Transverse colon (tissue), 4 donors: ENCODE data around the gene IRS2. TPM values are rescaled to one million over a fixed set of nuclear protein-coding genes. Genes with fewer than 3 reads are reported as not detected.

Source experiments
- DNase-seq: peaks from one replicate; pipeline ENCODE4 v3.0.0-alpha.2; 2019
- H3K27ac ChIP-seq, 4 donors: fragments of 200-600 bp; sonication (generic); 2 replicates each; pipeline ENCODE4 v1.5.1; 2016 to 2018; ENCODE audit warnings: inconsistent platforms in 4 of 4
- H3K27me3 ChIP-seq: fragments of 200-600 bp; sonication (generic); 2 replicates; pipeline ENCODE4 v1.5.1; 2017; ENCODE audit warnings: inconsistent platforms
- H3K36me3 ChIP-seq, 4 donors: fragments of 200-600 bp; sonication (generic); 2 replicates each; pipeline ENCODE4 v1.5.1; 2017 to 2019; ENCODE audit warnings: inconsistent platforms in 4 of 4
- H3K4me1 ChIP-seq, 4 donors: fragments of 200-600 bp; sonication (generic); 2 replicates each; pipeline ENCODE4 v1.5.1; 2017 to 2020; ENCODE audit warnings: inconsistent platforms in 4 of 4
- H3K4me3 ChIP-seq, 4 donors: fragments of 200-600 bp; sonication (generic); 1 replicate in 1 of 4; 2 replicates in 3 of 4; pipeline versions ENCODE4 v1.5.1 to v1.6.1; 2017 to 2019; ENCODE audit warnings: inconsistent platforms in 4 of 4
- H3K9me3 ChIP-seq, 2 donors: fragments of 200-600 bp; sonication (generic); 2 replicates each; pipeline ENCODE4 v1.5.1; 2017 to 2019; ENCODE audit warnings: inconsistent platforms in 2 of 2
- EP300 ChIP-seq: sonication (generic); formaldehyde crosslinking; IDR thresholded peaks from one replicate; pipeline ENCODE4 v1.6.1; 2017; ENCODE audit warnings: antibody characterized with exemption, low read depth
- POLR2A ChIP-seq: fragments of 450-650 bp; IDR thresholded peaks from one replicate; pipeline ENCODE4 v1.6.1; 2016; ENCODE audit warnings: antibody characterized with exemption, mild to moderate bottlenecking, moderate library complexity
- POLR2AphosphoS5 ChIP-seq, 3 donors: sonication (generic); formaldehyde crosslinking; IDR thresholded peaks; one replicate each; pipeline ENCODE4 v1.6.1; 2016; ENCODE audit warnings: antibody characterized with exemption in 3 of 3
- WGBS, 2 donors: methylation state at CpG; one replicate each; pipeline ENCODE4 v1.1.5; 2018; ENCODE audit warnings: low coverage in 1 of 2; 5-methylcytosine and 5-hydroxymethylcytosine counted together
- in situ Hi-C, 4 donors: fragments of 200-750 bp; cut with MboI; loops; one replicate each; pipeline versions ENCODE4 v1.15.0 to v1.15.1; 2017; ENCODE audit warnings: low sequenced_read_pairs in 3 of 4, low pct_ligation_motif_present in 1 of 4, low pct_unique_long_range_greater_than_20kb in 1 of 4
- intact Hi-C: fragments of 100-400 bp; cut with DNase I; formaldehyde crosslinking; loops from one replicate; pipeline ENCODE4 v1.15.1; 2023; ENCODE audit warnings: low total_unique reads
- total RNA-seq, 4 donors: library from RNA; depleted of rRNA; stranded (reverse); fragments of >200 nt; gene quantifications; one replicate each; pipeline ENCODE4 v1.1.0, GENCODE V29; 2016
- TF ChIP-seq, protein P1 (sequence below), 5 experiments: fragments of 200-600 bp in 3 of 5; fragments of 450-650 bp in 2 of 5; sonication (generic) in 3 of 5; IDR thresholded peaks; 1 replicate in 2 of 5; 2 replicates in 3 of 5; pipeline ENCODE4 v1.5.1; 2016 to 2017; ENCODE audit warnings: antibody characterized with exemption in 5 of 5, inconsistent platforms in 3 of 5, mild to moderate bottlenecking in 2 of 5, moderate library complexity in 1 of 5

Gene IRS2, protein sequence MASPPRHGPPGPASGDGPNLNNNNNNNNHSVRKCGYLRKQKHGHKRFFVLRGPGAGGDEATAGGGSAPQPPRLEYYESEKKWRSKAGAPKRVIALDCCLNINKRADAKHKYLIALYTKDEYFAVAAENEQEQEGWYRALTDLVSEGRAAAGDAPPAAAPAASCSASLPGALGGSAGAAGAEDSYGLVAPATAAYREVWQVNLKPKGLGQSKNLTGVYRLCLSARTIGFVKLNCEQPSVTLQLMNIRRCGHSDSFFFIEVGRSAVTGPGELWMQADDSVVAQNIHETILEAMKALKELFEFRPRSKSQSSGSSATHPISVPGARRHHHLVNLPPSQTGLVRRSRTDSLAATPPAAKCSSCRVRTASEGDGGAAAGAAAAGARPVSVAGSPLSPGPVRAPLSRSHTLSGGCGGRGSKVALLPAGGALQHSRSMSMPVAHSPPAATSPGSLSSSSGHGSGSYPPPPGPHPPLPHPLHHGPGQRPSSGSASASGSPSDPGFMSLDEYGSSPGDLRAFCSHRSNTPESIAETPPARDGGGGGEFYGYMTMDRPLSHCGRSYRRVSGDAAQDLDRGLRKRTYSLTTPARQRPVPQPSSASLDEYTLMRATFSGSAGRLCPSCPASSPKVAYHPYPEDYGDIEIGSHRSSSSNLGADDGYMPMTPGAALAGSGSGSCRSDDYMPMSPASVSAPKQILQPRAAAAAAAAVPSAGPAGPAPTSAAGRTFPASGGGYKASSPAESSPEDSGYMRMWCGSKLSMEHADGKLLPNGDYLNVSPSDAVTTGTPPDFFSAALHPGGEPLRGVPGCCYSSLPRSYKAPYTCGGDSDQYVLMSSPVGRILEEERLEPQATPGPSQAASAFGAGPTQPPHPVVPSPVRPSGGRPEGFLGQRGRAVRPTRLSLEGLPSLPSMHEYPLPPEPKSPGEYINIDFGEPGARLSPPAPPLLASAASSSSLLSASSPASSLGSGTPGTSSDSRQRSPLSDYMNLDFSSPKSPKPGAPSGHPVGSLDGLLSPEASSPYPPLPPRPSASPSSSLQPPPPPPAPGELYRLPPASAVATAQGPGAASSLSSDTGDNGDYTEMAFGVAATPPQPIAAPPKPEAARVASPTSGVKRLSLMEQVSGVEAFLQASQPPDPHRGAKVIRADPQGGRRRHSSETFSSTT (N-terminal part only)
- total RNA-seq, result 10 to 100 TPM; 12.5 to 72.6 (median 28.5) TPM

DNA sequence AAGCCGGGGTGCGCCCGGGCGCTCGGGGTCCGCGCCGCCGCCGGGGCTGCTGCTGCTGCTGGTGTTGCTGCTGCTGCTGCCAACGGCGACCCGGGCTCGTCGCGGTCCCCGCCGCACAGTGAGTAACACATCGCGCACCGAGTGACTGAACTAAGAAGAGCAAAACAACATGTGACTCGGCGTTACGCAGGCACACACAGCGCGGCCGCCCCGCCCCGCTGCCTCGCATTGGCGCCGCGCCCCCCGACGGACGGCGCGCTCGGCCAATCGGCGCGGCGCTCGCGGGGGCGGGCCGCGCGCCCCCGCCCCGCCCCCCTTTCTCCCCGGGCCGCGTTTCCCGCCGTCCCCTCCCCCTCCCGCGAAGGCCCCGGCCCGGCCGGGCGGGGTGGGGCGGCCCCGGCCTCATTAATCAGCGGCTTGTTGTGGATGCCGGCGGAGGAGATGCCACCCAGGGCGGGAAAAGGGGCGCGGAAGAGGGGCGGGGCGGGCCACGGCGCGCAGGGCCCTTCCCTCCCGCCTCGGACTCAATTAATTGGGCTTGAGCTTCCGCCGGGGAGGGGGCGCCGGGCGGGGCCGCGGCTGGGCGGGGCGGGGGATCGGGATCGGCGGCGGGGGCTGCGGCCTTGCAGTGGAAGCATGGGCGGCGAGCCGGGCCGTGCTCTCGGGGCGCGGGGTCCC lies at the start of gene IRS2:
Gene IRS2 (minus strand): TSS at position 127 of the 678 bp plus-strand sequence. CDS start 530 bp downstream, outside the sequence.
- Histone ChIP-seq H3K4me3 (peak within 1 kb of the TSS; percentile 60 to 89 (median 77)), H3K27ac (peak within 1 kb of the TSS; percentile 71 to 92 (median 89)), H3K27me3 (peaks cover 25% of the 10 kb centered on the region), H3K36me3 (peaks cover 0 to 19% (median 6%) of the 10 kb centered on the region in 4 donors), H3K9me3 (no peaks in the 10 kb centered on the region), H3K4me1 (peaks cover 0 to 33% (median 24%) of the 10 kb centered on the region in 4 donors)
- intact Hi-C loops (no loop called here), in situ Hi-C loops (loop anchor here in 3 of 4 donors (25.0 kb wide), 3 partner anchors 326 to 824 kb away; no protein-coding TSS in a partner anchor)
- WGBS, 2 donors, result 1% methylated on average over 37 of the region's 98 CpGs; no CpG with 5 or more reads in 1 of the 2 donors
- peak; percentile 98 to 100 (median 99) for TF ChIP-seq POLR2AphosphoS5 (IDR thresholded peaks at IDR 0.05)
- peak; percentile 89 for TF ChIP-seq POLR2A
- TF ChIP-seq EP300, result no peak
- TF ChIP-seq, protein P1, sequence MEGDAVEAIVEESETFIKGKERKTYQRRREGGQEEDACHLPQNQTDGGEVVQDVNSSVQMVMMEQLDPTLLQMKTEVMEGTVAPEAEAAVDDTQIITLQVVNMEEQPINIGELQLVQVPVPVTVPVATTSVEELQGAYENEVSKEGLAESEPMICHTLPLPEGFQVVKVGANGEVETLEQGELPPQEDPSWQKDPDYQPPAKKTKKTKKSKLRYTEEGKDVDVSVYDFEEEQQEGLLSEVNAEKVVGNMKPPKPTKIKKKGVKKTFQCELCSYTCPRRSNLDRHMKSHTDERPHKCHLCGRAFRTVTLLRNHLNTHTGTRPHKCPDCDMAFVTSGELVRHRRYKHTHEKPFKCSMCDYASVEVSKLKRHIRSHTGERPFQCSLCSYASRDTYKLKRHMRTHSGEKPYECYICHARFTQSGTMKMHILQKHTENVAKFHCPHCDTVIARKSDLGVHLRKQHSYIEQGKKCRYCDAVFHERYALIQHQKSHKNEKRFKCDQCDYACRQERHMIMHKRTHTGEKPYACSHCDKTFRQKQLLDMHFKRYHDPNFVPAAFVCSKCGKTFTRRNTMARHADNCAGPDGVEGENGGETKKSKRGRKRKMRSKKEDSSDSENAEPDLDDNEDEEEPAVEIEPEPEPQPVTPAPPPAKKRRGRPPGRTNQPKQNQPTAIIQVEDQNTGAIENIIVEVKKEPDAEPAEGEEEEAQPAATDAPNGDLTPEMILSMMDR (IDR thresholded peaks at IDR 0.05), result no peak
- peak; percentile 95 for DNase-seq

DNA sequence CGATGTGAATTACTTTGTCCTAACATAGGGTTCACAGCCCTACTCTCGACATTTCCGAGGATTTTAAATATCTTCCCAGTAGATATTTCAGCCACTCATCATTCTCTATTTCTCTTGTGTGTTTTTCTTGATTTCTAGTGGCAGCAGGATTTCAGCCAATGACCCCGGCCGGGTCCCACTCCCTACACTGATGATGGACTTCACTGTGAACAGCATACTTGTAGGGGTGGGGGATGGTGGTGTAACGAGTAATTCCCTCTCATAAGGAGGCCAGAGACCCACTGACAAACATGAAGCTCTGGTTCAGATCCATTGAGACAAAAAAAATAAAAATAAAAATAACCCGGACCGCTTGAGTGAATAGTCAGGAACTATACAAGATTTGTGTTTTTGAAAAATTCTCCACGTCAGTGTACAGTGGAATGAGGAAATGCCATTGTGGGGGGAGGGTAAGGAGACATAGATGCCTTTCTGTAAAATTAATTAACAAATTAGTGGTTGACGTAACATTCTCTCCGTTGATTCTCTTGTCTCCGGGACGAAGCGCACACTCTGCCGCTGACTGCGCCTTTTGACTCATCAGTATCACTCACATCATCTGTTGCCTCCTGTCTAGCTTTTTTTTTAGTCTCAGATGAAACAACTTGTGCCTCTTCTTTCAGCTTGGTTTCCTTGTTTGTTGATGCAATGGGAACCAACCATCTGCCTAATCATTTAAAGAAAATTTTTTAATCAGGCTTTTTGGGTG lies 48.8 kb upstream of the IRS2 start:
- no peaks in the 10 kb centered on the region for H3K9me3 ChIP-seq
- 86 to 90% methylated on average over 15 to 16 of the region's 16 CpGs for WGBS, 2 donors

DNA sequence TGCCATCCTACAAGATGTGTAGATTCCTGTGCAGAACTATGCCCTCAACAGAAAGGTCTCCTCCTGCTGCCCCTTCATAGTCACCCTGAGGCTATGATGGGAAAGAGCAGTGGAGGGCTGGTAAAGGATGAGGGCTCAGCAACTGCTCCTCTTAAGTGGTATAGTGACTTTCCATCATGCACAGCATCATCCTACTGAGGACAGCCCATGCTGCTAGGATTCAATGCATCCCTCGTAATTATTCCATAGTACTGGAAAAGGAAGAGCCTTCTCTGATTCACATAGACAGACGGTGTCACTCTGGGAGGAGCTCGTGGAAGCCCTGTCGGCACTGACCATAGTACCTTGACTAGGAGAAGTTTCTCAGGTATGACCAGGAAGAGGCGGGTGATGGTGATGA lies 47.6 kb upstream of the IRS2 start:
- H3K9me3 ChIP-seq, result no peaks in the 10 kb centered on the region
- H3K27ac ChIP-seq, result no peak overlapping the region
- H3K4me1 ChIP-seq, result peaks cover 0 to 5% (median 0%) of the 10 kb centered on the region in 4 donors
- TF ChIP-seq POLR2A, result no peak
- no peak for TF ChIP-seq POLR2AphosphoS5 (IDR thresholded peaks at IDR 0.05)
- TF ChIP-seq, protein P1 (IDR thresholded peaks at IDR 0.05), result no peak
- no peak for TF ChIP-seq EP300
- intact Hi-C loops (no loop called here), in situ Hi-C loops (no loop called here)
- DNase-seq, result no peak
- H3K36me3 ChIP-seq, result no peaks in the 10 kb centered on the region
- H3K4me3 ChIP-seq, result no peak overlapping the region
- 89 to 93% methylated on average over 4 to 5 of the region's 5 CpGs for WGBS, 2 donors
- no peaks in the 10 kb centered on the region for H3K27me3 ChIP-seq

More for the DNA sequence above, 48.8 kb upstream of the IRS2 start:
- TF ChIP-seq, protein P1 (IDR thresholded peaks at IDR 0.05), result no peak
- TF ChIP-seq POLR2A (no peak), EP300 (no peak), POLR2AphosphoS5 (IDR thresholded peaks at IDR 0.05) (no peak)
- Histone ChIP-seq H3K36me3 (no peaks in the 10 kb centered on the region), H3K4me3 (no peak overlapping the region), H3K4me1 (peaks cover 0 to 5% (median 0%) of the 10 kb centered on the region in 4 donors), H3K27me3 (no peaks in the 10 kb centered on the region), H3K27ac (no peak overlapping the region)
- intact Hi-C loops (no loop called here), in situ Hi-C loops (no loop called here)
- no peak for DNase-seq
